ENCODE measurements around the gene SLC25A23. TPM values are rescaled to one million over a fixed set of nuclear protein-coding genes. Genes with fewer than 3 reads are reported as not detected.

The SLC25A23 gene
- polyA plus RNA-seq, 1 donor: 27.9 TPM

DNA sequence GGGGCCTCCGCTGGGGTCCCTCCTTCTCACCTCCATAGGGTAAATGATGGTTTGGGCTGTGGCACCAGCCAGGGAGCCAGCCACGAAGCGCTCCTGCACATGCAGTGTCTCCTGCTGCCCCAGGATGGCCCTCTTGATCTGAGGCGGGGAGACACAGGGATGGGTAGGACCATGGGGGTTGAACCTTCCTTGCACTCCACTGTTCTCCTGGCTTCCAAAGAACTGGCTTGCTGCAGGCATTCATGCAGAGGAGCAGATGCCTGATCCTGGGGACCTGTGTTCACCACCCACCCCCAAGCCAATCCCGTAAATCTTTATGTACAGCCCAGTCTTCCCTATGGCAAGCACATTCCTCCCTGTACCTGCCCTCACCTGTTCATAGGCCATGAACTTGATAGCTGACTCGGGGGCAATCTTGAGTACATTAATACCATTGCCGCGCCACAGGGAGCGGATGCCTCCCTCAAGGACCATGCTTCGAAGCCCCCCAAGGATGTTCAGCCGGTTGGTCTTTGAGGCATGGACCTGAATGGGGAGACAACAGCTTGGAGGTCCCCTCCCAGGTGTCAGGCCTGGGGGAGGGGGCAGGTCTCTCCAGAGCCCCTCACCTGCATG, 5.5 kb downstream of the SLC25A23 start:
- Histone ChIP-seq H3K9me3 (ENCODE audit: control insufficient read depth, low read depth, low read length) (peaks cover 9% of the 10 kb centered on the region), H3K27me3 (ENCODE audit: control insufficient read depth, insufficient read depth, low read length) (no peaks in the 10 kb centered on the region), H3K4me1 (ENCODE audit: control insufficient read depth, insufficient read depth, low read length) (peaks cover 5% of the 10 kb centered on the region), H3K36me3 (ENCODE audit: control insufficient read depth, insufficient read depth, low read length) (peaks cover 32% of the 10 kb centered on the region), H3K27ac (ENCODE audit: low read length) (no peak overlapping the region), H3K4me3 (ENCODE audit: low read length) (no peak overlapping the region)
- no peak for DNase-seq
- 86% methylated on average over 1 of the region's 11 CpGs for WGBS (ENCODE audit: insufficient coverage, low lambda C conversion rate)

DNA sequence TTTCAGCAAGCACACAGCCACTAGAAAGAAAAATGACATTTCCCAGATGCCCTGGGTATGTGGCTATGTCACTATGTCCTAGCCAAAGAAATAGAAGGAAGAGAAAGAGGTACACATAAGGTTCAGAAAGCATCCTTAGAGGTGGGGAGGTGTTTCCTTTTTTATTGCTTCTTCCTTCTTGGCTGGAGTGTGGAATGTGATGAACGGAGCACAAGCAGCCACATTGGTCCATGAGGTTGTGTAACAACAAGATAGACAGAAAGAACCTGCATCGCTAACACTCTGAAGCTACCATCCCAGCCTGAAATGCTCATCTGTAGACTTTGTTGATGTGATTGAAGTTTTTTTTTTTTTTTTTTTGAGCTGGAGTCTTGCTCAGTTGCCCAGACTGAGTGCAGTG, 6.7 kb downstream of the SLC25A23 start:
- WGBS (ENCODE audit: insufficient coverage, low lambda C conversion rate): no CpG with 5 or more reads among the region's 2 CpGs
- no peak overlapping the region for H3K4me3 ChIP-seq (ENCODE audit: low read length)

DNA sequence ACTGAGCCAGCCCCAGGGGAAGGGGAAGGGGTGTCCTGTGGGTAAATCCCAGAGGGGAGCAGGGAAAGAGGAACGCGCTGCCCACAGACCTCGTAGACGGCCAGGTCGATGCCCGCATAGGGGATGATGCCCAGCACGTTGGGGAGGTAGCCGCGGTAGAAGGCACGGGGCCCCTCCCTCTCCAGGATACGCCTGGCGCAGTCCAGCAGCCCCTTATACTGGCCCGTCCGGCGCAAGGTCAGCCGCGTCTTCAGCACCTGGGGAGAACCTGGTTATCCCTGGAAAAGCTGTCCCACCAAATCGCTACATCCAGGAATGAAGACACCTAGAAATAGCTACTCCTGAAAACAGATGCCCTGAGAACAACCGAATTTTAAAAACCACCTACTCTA, 7.4 kb downstream of the SLC25A23 start:
- no peak for DNase-seq
- Histone ChIP-seq H3K36me3 (ENCODE audit: control insufficient read depth, insufficient read depth, low read length) (peaks cover 29% of the 10 kb centered on the region), H3K27me3 (ENCODE audit: control insufficient read depth, insufficient read depth, low read length) (no peaks in the 10 kb centered on the region), H3K27ac (ENCODE audit: low read length) (no peak overlapping the region), H3K9me3 (ENCODE audit: control insufficient read depth, low read depth, low read length) (peaks cover 9% of the 10 kb centered on the region), H3K4me1 (ENCODE audit: control insufficient read depth, insufficient read depth, low read length) (no peaks in the 10 kb centered on the region), H3K4me3 (ENCODE audit: low read length) (no peak overlapping the region)
- WGBS (ENCODE audit: insufficient coverage, low lambda C conversion rate): no CpG with 5 or more reads among the region's 19 CpGs

More for the DNA sequence above, 6.7 kb downstream of the SLC25A23 start:
- no peak for DNase-seq
- Histone ChIP-seq H3K4me1 (ENCODE audit: control insufficient read depth, insufficient read depth, low read length) (no peaks in the 10 kb centered on the region), H3K9me3 (ENCODE audit: control insufficient read depth, low read depth, low read length) (peaks cover 9% of the 10 kb centered on the region), H3K27ac (ENCODE audit: low read length) (no peak overlapping the region), H3K36me3 (ENCODE audit: control insufficient read depth, insufficient read depth, low read length) (peaks cover 32% of the 10 kb centered on the region), H3K27me3 (ENCODE audit: control insufficient read depth, insufficient read depth, low read length) (no peaks in the 10 kb centered on the region)

DNA sequence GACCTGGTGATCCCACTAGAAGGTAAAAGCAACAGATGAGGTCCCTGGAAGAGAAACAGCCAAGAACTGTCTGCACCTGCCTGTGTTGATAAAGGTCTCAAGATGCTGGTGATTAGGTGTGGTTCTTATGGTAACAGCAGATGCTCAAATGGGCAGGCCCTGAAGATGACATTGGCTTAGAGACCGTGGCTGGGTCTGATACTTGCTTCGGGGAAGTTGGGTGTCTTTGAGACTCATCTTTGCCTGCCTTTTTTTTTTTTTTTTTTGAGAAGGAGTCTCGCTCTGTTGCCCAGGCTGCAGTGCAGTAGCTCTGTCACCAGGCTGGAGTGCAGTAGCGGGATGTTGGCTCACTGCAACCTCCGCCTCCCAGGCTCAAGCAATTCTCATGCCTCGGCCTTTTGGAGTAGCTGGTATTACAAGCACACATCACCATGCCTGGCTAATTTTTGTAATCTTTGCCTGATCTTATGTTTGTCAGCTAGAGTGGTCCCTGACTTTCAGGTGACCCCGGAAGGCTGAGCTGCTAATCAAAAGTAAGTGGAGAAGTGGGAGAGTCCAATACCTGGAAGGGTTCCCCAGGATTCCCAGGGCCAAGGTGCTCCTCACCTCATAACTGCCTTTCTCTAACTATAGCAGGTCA, 7.9 kb downstream of the SLC25A23 start:
- DNase-seq: no peak
- Histone ChIP-seq H3K27me3 (ENCODE audit: control insufficient read depth, insufficient read depth, low read length) (no peaks in the 10 kb centered on the region), H3K9me3 (ENCODE audit: control insufficient read depth, low read depth, low read length) (peaks cover 9% of the 10 kb centered on the region), H3K4me1 (ENCODE audit: control insufficient read depth, insufficient read depth, low read length) (no peaks in the 10 kb centered on the region), H3K36me3 (ENCODE audit: control insufficient read depth, insufficient read depth, low read length) (peaks cover 29% of the 10 kb centered on the region), H3K4me3 (ENCODE audit: low read length) (no peak overlapping the region), H3K27ac (ENCODE audit: low read length) (no peak overlapping the region)
- no CpG with 5 or more reads among the region's 7 CpGs for WGBS (ENCODE audit: insufficient coverage, low lambda C conversion rate)

DNA sequence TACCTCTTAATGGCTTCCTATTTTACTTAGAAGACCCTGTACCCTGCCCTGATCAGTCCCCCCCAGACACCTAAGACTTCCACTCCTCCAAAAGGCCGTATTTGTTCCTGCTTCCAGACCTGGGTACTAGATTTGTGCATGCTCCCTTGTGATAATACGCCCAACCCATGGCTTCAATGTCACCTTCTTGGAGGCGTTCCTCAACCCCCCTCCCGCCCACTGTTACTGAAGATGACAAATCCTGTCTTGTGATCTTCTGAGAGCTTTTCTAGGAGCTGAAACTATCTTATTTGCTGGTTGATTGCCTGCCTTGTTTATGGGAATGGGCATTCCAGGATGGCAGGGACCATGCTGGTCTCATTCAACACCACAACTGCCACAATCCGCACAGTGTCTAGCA, 9.4 kb downstream of the SLC25A23 start:
- Histone ChIP-seq H3K36me3 (ENCODE audit: control insufficient read depth, insufficient read depth, low read length) (peaks cover 26% of the 10 kb centered on the region), H3K4me1 (ENCODE audit: control insufficient read depth, insufficient read depth, low read length) (no peaks in the 10 kb centered on the region), H3K27me3 (ENCODE audit: control insufficient read depth, insufficient read depth, low read length) (no peaks in the 10 kb centered on the region), H3K4me3 (ENCODE audit: low read length) (no peak overlapping the region), H3K9me3 (ENCODE audit: control insufficient read depth, low read depth, low read length) (peaks cover 11% of the 10 kb centered on the region), H3K27ac (ENCODE audit: low read length) (no peak overlapping the region)
- WGBS (ENCODE audit: insufficient coverage, low lambda C conversion rate): no CpG with 5 or more reads among the region's 5 CpGs
- no peak for DNase-seq

DNA sequence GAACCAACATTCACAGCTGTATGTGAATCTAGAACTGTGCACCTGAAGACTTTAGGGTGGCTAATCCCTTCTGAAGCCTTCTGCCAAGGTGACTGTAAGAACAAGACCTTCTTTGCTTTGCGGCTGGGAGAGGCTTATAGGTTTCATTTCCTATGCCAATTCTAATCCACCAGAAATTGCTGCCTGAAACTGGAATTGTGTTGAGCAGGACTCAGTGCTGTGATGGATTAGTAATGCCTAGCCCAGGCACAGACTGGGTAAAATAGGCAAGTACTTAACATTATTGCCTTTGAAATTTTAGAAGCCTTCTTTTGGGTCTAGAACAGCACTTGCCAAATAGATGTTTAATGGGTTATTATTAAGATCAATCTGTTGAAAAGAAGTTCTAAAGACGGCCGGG, 11.5 kb downstream of the SLC25A23 start:
- Histone ChIP-seq H3K9me3 (ENCODE audit: control insufficient read depth, low read depth, low read length) (peaks cover 2% of the 10 kb centered on the region), H3K27me3 (ENCODE audit: control insufficient read depth, insufficient read depth, low read length) (no peaks in the 10 kb centered on the region), H3K4me1 (ENCODE audit: control insufficient read depth, insufficient read depth, low read length) (no peaks in the 10 kb centered on the region), H3K27ac (ENCODE audit: low read length) (no peak overlapping the region), H3K4me3 (ENCODE audit: low read length) (no peak overlapping the region), H3K36me3 (ENCODE audit: control insufficient read depth, insufficient read depth, low read length) (peaks cover 14% of the 10 kb centered on the region)
- DNase-seq: no peak
- WGBS (ENCODE audit: insufficient coverage, low lambda C conversion rate): no CpG with 5 or more reads among the region's 3 CpGs

DNA sequence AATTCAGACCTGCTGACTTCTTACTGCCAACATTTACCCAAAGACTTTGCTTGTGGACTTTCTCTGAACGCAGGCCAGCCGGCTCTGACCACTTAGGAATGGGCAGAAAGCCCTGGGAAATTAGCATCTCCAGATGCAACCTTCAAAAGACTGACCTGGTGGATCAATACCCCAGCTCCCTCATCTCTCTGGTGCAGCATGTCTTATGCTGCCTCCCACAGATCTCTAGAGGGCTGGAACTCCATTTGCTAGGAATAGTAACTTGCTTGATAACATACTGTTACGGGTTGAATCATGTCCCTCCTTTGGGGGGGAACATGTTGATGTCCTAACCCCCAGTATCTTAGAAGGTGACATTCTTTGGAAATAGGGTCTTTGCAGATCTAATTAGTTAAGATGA, 13.1 kb downstream of the SLC25A23 start:
- Histone ChIP-seq H3K4me1 (ENCODE audit: control insufficient read depth, insufficient read depth, low read length) (no peaks in the 10 kb centered on the region), H3K27me3 (ENCODE audit: control insufficient read depth, insufficient read depth, low read length) (no peaks in the 10 kb centered on the region), H3K36me3 (ENCODE audit: control insufficient read depth, insufficient read depth, low read length) (peaks cover 7% of the 10 kb centered on the region), H3K9me3 (ENCODE audit: control insufficient read depth, low read depth, low read length) (peaks cover 2% of the 10 kb centered on the region), H3K27ac (ENCODE audit: low read length) (no peak overlapping the region), H3K4me3 (ENCODE audit: low read length) (no peak overlapping the region)
- no peak for DNase-seq
- no CpG with 5 or more reads among the region's 3 CpGs for WGBS (ENCODE audit: insufficient coverage, low lambda C conversion rate)

DNA sequence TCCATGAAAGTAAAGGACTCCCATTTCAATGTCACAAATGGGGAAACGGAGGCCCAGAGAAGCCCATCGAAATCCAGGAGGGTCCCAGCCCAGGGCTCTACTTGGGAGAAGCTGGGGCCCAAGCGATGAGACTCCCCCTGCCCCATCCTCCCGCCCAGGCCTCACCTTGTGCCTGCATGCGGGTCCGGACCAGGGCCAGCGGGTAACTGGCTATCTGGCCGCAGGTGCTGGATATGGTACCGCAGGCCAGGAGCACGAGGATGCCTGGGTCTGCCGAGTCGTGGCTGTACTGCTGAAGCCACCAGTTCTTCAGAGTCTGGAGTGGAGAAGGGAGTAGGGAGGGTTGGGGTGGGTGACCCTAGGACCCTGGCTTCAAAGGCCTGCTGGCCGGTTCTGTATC, 15.6 kb downstream of the SLC25A23 start:
- Histone ChIP-seq H3K27ac (ENCODE audit: low read length) (no peak overlapping the region), H3K4me3 (ENCODE audit: low read length) (no peak overlapping the region), H3K36me3 (ENCODE audit: control insufficient read depth, insufficient read depth, low read length) (peaks cover 3% of the 10 kb centered on the region), H3K9me3 (ENCODE audit: control insufficient read depth, low read depth, low read length) (peaks cover 2% of the 10 kb centered on the region), H3K4me1 (ENCODE audit: control insufficient read depth, insufficient read depth, low read length) (no peaks in the 10 kb centered on the region), H3K27me3 (ENCODE audit: control insufficient read depth, insufficient read depth, low read length) (no peaks in the 10 kb centered on the region)
- no CpG with 5 or more reads among the region's 13 CpGs for WGBS (ENCODE audit: insufficient coverage, low lambda C conversion rate)
- DNase-seq: no peak

DNA sequence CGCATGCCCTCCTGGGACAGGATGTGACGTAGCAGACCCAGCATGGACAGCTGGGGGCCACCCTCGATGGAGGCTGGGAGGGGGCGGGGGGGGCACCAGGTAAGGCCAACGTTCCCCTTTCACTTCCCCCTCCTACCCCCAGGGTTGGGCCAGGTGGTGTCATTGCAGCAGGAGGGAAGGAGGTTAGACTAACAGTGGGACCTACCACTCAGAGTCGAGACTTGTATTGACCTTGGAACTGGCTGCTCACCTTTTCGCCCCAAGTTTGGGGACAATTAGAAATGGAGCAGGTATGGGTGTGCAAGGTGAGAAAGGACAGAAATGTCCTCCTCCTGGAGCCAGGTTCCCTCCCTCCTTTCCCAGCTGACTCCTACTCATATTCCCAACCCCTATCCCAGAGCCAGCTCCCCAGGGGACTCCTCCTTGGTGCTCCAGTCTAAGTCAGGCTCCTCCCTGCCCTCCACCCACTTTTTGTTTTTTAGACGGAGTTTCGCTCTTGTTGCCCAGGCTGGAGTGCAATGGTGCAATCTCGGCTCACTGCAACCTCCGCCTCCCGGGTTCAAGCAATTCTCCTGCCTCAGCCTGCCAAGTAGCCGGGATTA, 17.4 kb downstream of the SLC25A23 start:
- WGBS (ENCODE audit: insufficient coverage, low lambda C conversion rate): no CpG with 5 or more reads among the region's 13 CpGs
- DNase-seq: no peak
- no peaks in the 10 kb centered on the region for H3K4me1 ChIP-seq (ENCODE audit: control insufficient read depth, insufficient read depth, low read length)
- peaks cover 2% of the 10 kb centered on the region for H3K9me3 ChIP-seq (ENCODE audit: control insufficient read depth, low read depth, low read length)
- H3K4me3 ChIP-seq (ENCODE audit: low read length): no peak overlapping the region
- H3K27ac ChIP-seq (ENCODE audit: low read length): no peak overlapping the region
- peaks cover 3% of the 10 kb centered on the region for H3K36me3 ChIP-seq (ENCODE audit: control insufficient read depth, insufficient read depth, low read length)
- H3K27me3 ChIP-seq (ENCODE audit: control insufficient read depth, insufficient read depth, low read length): no peaks in the 10 kb centered on the region

DNA sequence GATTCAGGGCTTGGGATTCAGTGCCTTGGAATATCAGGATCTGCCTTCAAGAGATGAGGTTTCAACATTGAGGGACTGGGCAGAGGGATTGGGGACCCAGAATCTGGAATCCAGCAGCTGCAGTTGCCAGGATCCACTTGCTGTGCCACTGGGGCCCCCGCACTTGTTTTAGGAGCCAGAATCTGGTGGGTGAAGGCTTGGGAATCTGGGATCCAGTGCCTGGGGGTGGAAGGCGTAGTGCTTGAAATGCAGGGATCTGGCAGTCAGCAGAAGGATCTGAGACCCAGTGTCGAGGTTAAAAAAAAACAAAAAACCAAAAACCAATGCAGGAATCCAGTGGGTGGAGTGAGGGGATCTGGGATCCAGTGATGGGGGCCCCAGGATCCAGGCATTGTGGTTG, 18.7 kb downstream of the SLC25A23 start:
- Histone ChIP-seq H3K9me3 (ENCODE audit: control insufficient read depth, low read depth, low read length) (peaks cover 2% of the 10 kb centered on the region), H3K4me3 (ENCODE audit: low read length) (no peak overlapping the region), H3K27ac (ENCODE audit: low read length) (no peak overlapping the region), H3K4me1 (ENCODE audit: control insufficient read depth, insufficient read depth, low read length) (no peaks in the 10 kb centered on the region), H3K36me3 (ENCODE audit: control insufficient read depth, insufficient read depth, low read length) (no peaks in the 10 kb centered on the region), H3K27me3 (ENCODE audit: control insufficient read depth, insufficient read depth, low read length) (no peaks in the 10 kb centered on the region)
- WGBS (ENCODE audit: insufficient coverage, low lambda C conversion rate): 80% methylated on average over 2 of the region's 3 CpGs
- no peak for DNase-seq

Data from large intestine (tissue), 3 donors.